AG04450 (cell line): ENCODE results near the gene NELFB. TPM values are rescaled to one million over a fixed set of nuclear protein-coding genes. Genes with fewer than 3 reads are reported as not detected.

ENCODE experiments used
- CTCF ChIA-PET: fragments of 300-600, 350-600 bp; formaldehyde crosslinking; extraction: SDS; loops from one replicate; lab custom pipeline; 2022; ENCODE audit warnings: antibody characterized with exemption, inconsistent platforms; lab: Charles Lee
- POLR2A ChIA-PET: fragments of 350-600 bp; formaldehyde crosslinking; extraction: SDS; loops from one replicate; lab custom pipeline; 2021; ENCODE audit warnings: antibody characterized with exemption, inconsistent platforms; lab: Yijun Ruan, JAX
- DNase-seq: peaks from one replicate; pipeline ENCODE4 v3.0.0-alpha.2; 2011; ENCODE audit warnings: low read depth, low spot score
- H3K27ac ChIP-seq: one replicate; pipeline ENCODE4 v1.5.1; 2012; ENCODE audit warnings: low read depth, low read length, control low read depth
- H3K27me3 ChIP-seq: one replicate; pipeline ENCODE4 v1.6.0; 2012; ENCODE audit warnings: low read length; ENCODE audit not compliant: control insufficient read depth, insufficient read depth
- H3K4me3 ChIP-seq: 2 replicates; pipeline ENCODE4 v1.5.1; 2011; ENCODE audit warnings: mild to moderate bottlenecking, low read depth, low read length, control low read depth
- H3K9me3 ChIP-seq: 2 replicates; pipeline ENCODE4 v1.5.1; 2012; ENCODE audit warnings: low read length; ENCODE audit not compliant: control insufficient read depth, insufficient read depth
- CTCF ChIP-seq: IDR thresholded peaks from 2 replicates; pipeline ENCODE4 v1.5.1; 2011; ENCODE audit warnings: low read depth, low read length, control low read depth, inconsistent platforms
- polyA plus RNA-seq: library from polyadenylated mRNA; depleted of rRNA; stranded (reverse); fragments of >200 nt; gene quantifications from 2 replicates; pipeline ENCODE4 v1.2.3, GENCODE V29; 2011

The NELFB gene
- polyA plus RNA-seq, 1 experiment: 27.1 TPM

GRCh38 chr9:137315581-137316011, 60.5 kb downstream of the NELFB start:
- Histone ChIP-seq H3K4me3 (no peak overlapping the region), H3K27me3 (no peaks in the 10 kb centered on the region), H3K27ac (no peak overlapping the region), H3K9me3 (no peaks in the 10 kb centered on the region)
- no peak for TF ChIP-seq CTCF
- DNase-seq: no peak
- ChIA-PET POLR2A (no interaction called here), CTCF (interaction anchor here (0.6 kb wide), 1 partner anchor 13 kb away, joined by 3 read pairs; the partner anchor contains the start of gene NRARP)

GRCh38 chr9:137316012-137316981, 61.2 kb downstream of the NELFB start:
- no peak overlapping the region for H3K4me3 ChIP-seq
- POLR2A ChIA-PET: interaction anchor here (0.8 kb wide), 1 partner anchor 75 kb away, joined by 3 read pairs; the partner anchor contains the start of gene TUBB4B

GRCh38 chr9:137317021-137317717, 62.0 kb downstream of the NELFB start:
- ChIA-PET POLR2A (interaction anchor here (0.8 kb wide), 1 partner anchor 76 kb away, joined by 3 read pairs; the partner anchor contains the start of gene TUBB4B), CTCF (no interaction called here)
- Histone ChIP-seq H3K4me3 (no peak overlapping the region), H3K27me3 (no peaks in the 10 kb centered on the region), H3K9me3 (peaks cover 4% of the 10 kb centered on the region; the same call in 1 of the 2 replicates), H3K27ac (no peak overlapping the region)
- DNase-seq: no peak
- no peak for TF ChIP-seq CTCF

More at GRCh38 chr9:137316012-137316981, 61.2 kb downstream of the NELFB start:
- no peak for TF ChIP-seq CTCF
- H3K27me3 ChIP-seq: no peaks in the 10 kb centered on the region
- CTCF ChIA-PET: interaction anchor here (0.6 kb wide), 1 partner anchor 14 kb away, joined by 3 read pairs; the partner anchor contains the start of gene NRARP
- no peak for DNase-seq
- no peak overlapping the region for H3K27ac ChIP-seq
- H3K9me3 ChIP-seq: no peaks in the 10 kb centered on the region; the same call in 1 of the 2 replicates

- no peak for DNase-seq
- ChIA-PET CTCF (no interaction called here), POLR2A (no interaction called here)
- no peak overlapping the region for H3K4me3 ChIP-seq
- no peak overlapping the region for H3K27ac ChIP-seq
- peaks cover 9% of the 10 kb centered on the region; the same call in 1 of the 2 replicates for H3K9me3 ChIP-seq
- H3K27me3 ChIP-seq: no peaks in the 10 kb centered on the region
- TF ChIP-seq CTCF: no peak
These were observed 62.8 kb downstream of the NELFB start for GRCh38 chr9:137317718-137318511.
